ENCODE results near the gene TLR6.

The TLR6 gene, protein sequence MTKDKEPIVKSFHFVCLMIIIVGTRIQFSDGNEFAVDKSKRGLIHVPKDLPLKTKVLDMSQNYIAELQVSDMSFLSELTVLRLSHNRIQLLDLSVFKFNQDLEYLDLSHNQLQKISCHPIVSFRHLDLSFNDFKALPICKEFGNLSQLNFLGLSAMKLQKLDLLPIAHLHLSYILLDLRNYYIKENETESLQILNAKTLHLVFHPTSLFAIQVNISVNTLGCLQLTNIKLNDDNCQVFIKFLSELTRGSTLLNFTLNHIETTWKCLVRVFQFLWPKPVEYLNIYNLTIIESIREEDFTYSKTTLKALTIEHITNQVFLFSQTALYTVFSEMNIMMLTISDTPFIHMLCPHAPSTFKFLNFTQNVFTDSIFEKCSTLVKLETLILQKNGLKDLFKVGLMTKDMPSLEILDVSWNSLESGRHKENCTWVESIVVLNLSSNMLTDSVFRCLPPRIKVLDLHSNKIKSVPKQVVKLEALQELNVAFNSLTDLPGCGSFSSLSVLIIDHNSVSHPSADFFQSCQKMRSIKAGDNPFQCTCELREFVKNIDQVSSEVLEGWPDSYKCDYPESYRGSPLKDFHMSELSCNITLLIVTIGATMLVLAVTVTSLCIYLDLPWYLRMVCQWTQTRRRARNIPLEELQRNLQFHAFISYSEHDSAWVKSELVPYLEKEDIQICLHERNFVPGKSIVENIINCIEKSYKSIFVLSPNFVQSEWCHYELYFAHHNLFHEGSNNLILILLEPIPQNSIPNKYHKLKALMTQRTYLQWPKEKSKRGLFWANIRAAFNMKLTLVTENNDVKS

DNA sequence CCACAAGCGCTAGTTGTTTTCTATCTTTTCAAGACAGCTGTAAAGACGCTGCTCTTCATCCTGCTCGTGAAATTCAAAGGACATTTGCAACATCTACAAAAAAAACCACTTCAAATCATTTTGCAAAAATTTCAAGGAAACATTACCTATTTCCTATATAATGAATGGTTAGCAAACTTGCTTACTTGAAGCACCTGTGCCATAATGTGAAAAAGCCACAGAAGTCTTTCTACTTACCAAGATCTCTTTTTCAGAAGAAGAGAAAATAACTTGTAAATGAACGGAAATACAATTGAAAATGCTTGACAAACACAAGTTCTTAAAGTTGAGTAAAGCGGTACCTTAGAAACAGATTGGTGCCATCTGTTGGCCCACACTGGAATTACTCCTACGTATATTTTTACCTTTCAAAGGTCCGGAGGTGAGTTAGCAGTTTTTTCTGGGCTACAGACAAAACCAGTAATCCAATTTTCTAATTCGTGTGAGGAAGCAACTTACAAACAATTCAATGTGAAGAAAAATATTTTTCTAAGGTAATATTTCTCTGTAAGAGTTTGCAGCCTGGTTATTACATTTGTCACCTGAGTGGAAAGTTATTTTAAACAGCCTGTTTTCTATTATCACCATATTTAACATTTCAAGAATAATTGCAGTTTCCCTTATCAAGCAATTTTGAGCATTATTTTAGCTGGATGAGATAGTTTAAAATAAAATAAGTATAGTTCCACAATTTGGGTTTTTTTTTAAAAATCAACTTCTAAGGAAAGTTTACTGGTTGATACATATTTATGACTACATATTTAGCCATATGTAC, at the start of gene TLR6:
TLR6 (minus strand) TSS at position 294 of the 814 bp plus-strand sequence. CDS start 27,344 bp downstream, outside the sequence.
- peak; percentile 70 for DNase-seq (ENCODE audit: low read depth, low spot score)

DNA sequence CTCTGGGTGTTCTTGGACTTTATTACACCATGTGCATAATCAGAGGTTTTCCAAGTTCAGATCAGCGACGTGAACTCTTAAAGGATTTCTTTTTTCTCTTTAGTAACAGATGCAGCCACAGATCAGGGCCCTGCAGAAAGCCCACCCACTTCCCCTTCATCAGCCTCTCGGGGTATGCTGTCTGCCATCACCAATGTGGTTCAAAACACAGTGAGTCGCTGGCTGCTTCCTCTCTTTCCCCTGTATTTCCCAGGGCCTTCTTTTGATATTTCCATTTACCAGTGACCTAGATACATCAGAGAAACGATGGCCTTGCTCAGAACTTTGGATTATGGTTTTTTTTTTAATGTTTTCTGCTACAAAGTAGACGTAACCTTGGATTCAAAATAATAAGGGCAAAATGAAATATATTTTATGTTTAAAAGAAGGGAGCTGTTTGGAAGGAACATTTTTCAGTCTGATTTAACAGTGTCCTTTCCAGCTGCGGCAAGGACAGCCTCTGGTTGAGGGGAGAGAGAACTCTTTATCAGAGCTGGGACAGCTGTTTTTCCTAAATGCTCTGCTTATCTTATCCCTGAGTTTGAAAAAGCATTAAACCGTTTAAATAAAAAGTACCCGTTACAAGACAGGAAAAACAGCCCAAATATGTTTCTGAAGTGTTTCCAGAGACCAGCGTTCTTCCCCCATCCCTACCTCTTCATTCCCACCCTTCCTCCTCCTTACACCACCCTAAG, 49.2 kb upstream of the TLR6 start:
- no peak for DNase-seq (ENCODE audit: low read depth, low spot score)

DNA sequence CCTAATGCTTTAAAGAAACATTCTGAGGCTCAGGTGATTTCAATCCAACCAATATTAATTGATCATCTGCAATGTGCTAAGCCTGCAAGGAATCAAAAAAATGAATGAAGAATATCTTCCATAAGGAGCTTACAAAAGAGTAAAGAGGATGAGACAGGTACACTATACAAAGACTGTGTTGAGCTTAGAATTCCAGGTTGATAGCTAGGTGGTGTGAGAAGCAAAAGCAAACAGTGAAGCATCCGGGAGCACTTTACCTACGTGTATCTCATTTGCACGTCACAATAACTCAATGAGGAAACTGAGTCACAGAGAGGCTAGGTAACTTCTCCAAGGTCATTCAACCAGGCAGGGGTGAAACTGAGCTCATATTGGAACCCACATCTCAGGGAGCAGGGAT, 48.1 kb upstream of the TLR6 start:
- DNase-seq (ENCODE audit: low read depth, low spot score) = no peak

DNA sequence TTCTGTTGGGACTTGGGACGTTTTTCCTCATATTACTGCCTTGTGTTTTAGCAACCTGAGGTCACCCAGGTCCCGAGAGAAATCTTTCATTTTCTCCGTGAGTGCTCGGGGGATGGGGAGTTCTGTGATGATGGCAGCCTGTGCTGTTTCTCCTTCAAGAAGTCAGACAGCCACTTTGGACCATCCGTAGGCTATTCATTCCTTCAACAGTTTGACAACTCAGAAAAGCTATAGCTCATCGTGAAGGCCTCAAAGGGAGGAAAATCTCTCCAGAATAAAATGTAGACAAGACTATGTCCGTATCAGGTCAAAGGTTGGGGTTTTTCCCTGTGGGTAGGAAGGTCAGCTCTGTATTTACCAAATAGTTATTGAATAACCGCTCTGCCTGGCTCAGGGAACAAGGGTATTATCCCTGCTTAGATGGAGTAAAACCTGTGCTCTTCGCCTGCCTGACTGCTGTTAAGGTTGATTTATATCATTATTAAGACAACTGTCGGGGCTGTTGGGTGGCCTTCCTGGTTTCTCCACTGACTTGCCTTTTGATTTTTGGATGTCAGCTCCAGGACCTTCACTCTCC, 47.6 kb upstream of the TLR6 start:
- DNase-seq (ENCODE audit: low read depth, low spot score) = no peak

DNA sequence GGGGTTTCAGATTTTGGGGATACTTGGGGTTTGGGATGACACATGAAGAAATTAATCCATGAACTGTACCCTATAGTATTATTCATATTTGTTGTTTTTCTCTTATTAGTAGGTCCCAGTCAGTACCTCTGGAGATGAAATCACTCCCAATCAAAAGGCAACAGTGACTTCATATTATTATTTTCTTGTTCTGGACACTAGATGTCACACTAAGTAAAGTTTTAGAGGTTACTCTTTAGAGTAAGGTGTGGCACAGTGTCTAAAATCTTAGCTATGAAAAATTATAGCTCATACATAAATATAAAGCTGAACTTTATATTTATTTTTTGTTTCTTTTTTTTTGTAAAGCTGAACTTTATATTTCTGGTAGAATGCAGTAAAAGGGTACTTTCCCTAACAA, 46.1 kb upstream of the TLR6 start:
- DNase-seq (ENCODE audit: low read depth, low spot score) = no peak

DNA sequence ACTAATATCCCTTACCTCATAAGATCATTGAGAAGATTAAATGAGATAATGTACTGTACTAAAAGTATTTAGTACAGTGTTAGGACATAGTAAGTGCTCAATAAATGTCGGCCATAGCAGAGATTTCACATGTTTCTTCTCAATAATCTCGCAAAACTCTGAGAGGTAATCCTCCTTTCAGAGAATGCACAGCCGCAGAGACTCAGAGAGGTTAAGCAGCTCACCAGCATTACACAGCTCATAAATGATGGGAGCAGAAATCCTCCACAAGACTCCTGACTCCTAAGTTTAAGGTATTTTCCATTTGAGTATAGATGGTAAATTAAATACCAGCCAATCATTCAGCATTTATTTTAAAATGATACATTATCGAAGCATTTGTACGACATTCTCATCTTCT, 45.6 kb upstream of the TLR6 start:
- no peak for DNase-seq (ENCODE audit: low read depth, low spot score)

DNA sequence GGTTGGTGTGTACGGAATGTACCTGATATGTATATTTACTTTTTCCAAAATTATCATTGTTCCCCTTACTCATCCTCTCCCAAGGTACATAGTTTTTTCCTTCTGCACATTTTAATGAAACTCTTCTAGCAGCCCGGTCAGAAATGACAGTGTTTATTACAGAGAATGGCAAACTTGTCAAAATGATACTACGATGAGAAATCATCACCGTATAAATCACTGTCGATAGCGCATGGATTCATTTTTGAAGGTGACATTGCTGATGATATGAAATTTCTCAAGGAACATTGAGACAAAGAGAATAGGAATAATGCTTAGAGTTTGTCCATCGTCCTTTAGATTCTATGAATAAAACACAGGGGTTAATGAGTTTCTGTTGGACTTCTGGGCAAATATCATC, 41.6 kb upstream of the TLR6 start:
- no peak for DNase-seq (ENCODE audit: low read depth, low spot score)

DNA sequence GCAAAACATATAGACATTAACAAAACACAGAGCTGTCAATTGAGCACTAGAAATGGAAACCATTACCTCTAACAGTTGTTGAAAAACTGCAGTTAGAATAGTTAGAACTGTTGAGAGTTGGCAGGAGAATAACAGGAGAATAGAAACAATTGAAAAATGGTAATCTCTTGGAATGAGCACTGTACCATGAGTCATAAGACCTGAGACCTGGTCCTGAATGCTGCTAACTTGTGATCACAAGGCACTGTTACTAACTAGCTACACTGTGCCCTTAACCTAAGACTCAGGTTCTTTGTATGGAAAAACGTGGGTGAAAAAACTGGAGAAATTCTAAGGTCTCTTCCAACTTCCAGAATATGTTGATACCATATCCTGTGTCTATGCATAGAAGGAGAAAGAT, 40.3 kb upstream of the TLR6 start:
- no peak for DNase-seq (ENCODE audit: low read depth, low spot score)

DNA sequence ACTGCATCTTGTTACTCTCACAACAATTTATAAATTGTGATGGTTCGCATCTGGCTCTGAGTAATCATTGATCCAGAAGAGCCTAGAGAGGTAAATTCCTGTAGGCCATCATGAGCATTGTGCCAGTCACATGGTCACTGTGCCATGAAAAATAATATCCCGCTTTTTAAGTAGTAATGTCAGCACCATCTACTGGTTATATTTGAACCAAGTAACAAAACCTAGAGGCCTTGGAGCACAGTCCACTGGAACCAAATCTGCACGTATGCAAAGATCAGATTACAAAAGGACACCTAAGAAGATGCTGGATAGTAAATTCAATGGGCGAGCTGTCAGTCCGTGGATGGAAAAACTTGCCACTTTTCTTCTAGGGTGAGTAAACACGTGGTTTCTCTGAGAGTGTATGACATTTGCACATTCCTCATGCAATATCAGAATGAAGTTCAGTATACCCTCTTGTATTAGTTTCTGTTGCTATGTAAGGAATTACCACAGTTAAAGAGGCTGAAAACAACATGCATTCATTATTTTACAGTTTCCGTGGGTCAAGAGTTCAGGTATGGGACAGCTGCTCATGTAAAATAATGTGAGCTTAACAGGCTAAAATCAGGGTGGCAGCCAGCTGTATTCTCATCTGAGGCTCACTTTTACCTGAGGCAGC, 37.8 kb upstream of the TLR6 start:
- no peak for DNase-seq (ENCODE audit: low read depth, low spot score)

DNA sequence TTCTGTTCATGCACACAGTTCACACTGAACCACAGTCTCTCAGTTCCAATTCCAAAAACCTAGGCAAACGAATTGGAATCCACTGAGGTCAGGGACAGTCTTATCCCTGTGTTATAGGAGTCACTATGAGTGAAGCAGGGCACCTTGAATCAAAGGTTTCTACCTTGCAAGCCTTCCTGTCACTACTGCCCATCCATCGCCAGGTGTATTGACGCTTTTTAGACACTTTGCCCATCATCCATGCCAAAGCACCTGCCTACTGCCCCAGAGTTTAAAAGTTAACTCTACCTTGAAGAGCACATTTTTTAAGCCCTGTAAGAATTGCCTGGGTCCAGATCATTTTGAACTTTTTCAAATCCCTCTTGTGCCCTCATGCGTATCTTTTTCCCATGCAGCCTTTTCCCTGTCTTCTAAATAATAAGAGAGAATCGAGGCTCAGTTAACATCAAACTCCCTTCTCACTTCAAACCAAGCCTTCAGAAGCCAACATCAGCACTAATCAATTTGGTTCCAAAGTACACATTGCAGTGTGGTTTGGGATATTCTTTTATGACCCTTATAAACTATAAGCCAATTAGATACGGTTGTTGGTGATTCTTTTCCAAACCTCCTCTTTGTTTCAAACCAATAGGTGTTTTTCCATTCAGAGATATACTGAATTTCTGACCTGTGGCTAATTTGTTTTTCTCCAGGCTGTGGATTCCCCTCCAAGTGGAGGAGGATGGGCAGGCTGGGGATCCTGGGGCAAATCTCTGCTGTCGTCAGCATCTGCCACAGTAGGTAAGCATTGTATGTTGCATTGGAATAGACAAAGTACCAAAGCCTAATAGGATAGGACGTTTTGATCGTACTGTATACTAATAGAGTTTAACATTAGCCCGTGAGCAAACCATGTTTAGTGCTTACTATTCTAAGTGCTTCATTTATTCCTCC, 34.7 kb upstream of the TLR6 start:
- no peak for DNase-seq (ENCODE audit: low read depth, low spot score)

DNA sequence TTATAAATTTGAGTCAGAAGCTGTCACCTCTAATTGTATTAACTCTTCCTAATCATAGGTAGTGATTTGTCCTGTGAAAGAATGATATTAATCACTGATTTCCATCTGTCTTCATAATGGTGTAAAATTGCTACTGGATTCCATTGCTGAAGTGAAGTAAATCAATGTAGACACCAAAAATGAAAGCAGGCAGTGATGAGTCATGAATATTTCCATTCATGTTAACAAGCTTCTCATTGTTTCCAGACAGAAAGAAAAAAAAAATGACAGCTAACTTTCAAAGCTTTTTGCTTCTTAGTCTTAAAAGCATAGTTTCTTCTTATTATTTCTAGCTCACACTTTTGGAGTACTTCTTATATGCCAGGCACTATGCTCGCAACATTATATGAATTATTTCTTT, 32.5 kb upstream of the TLR6 start:
- no peak for DNase-seq (ENCODE audit: low read depth, low spot score)

DNA sequence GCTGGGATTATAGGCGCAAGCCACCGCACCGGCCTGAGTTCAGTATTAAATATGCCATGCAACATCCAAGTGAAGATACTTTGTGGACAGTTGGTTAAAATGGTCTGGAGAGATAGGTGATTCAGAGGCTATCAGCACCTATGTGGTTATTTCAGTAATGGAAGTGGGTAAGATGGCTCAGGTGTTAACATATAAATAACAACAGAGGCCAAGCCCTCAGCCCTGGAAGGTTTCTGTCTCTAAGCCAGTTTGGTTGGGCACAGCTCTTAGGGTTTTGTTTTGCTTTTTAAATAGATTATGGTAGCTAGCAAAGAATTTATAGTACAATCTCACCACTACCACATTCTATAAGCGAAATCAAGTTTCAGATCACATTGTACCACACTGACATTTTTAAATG, 27.6 kb upstream of the TLR6 start:
- DNase-seq (ENCODE audit: low read depth, low spot score) = no peak

DNA sequence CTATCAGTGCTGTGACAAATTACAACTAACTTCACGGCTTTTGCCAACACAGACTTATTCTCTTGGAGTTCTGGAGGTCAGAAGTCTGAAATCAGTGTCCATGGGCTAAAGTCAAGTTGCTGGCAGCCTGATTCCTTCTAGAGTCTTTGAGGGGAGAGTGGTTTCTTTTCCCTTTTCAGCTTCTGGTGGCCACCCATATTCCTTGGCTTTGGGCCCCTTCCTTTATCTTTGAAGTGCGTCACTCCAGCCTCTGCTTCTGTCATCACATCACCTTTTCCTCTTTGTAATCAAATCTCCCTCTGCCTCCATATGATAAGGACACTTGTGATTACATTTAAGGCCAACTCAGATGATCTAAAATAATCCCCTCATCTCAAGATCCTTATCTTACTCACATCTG, 20.0 kb upstream of the TLR6 start:
- no peak for DNase-seq (ENCODE audit: low read depth, low spot score)

DNA sequence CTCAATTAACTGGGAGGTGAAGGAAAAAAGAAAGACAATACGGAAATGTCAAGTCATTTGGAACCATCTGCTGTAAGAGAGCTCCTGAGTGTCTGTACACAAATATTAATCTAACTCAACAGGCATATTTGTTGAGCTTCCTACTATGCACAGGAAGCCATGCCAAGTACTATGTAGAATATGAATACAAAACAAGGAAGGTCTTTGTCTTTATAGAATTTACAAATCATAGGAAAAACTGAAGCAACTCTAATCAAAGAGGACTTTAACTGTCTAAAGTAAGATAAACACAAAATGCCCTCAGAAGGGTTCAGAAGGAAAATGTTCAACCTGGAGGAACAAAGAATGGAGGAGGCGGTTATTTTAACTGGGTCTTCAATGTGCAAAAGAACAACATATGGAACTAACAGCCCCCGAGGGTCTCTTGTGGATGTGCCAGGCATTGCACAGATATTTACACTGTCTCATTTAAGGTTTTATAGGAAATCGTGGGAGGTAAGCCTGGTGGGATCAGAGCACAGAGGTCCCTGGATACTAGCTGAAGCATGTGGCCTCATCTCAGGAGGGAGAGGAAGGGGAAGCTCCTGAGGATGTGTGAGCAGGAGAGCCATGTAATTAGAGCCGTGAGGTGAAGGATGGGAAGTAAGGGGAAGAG, 16.8 kb upstream of the TLR6 start:
- DNase-seq (ENCODE audit: low read depth, low spot score) = no peak

DNA sequence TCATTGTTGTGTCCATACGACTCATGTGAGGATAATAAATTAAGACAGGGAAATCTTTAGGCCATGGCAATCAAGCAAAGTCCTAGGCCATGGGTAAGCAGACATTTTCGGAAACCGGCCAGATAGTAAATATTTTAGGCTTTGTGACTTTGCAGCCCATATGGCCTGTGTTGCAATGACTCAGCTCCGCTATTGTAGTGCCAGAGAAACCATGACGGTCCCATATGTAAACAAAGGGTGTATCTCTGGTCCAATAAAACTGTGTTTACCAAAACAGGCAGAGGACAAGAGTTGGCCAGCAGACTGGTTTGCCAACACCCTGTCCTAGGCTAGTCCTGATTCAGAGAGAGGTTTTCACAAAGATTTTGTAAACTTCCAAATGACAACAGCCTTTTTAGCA, 16.0 kb upstream of the TLR6 start:
- peak; percentile 25 for DNase-seq (ENCODE audit: low read depth, low spot score)

DNA sequence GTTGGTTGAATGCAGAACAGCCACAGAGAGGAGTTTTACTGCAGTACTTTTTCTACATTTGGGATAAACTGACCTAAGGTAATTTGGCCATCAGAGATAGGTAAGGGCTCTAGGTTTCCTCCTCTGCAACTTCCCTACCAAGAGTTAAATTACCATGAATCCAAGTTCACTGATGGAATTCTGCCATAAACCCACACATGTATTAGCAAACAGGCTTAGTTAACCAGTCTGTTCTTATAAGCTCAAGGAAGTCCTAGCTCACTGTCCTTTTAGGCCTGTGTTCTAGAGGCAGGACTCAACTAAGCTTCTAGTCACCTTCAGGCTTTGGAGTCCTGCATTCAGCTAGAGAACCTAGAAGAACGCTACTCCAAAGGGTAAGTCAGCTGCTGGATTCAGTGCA, 15.0 kb upstream of the TLR6 start:
- no peak for DNase-seq (ENCODE audit: low read depth, low spot score)

DNA sequence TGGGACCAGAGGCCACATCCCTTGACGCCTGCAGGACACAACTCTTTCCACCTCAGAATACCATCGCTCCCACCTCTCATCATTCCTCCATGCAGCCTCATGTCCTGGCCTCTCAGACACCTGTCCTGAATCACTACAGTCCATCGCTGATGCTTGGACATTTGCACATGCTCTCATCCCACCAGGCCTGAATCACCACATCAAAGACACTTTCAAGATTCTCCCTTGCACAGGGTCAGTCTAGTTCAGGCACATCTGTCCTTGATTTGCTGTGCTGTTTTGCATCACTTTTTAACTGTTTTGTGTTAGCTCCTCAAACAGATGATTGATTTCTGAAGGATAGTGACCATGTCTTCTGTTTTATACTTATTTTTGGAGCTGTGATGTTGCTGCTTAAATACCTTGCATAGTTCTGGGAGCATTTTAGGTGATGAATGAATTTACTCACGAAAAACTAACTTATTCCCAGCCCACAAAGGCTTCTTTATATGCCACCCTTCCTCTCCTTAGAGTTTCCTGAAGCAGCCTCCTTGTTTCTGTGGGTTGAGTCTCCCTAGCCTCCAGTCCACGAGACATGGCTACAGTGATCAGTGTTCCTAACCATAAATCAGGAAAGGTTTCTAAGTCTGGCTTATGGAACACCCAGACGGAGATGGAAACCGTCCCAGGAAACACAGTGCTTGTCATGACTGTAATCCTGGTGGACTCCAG, 13.6 kb upstream of the TLR6 start:
- no peak for DNase-seq (ENCODE audit: low read depth, low spot score)

DNA sequence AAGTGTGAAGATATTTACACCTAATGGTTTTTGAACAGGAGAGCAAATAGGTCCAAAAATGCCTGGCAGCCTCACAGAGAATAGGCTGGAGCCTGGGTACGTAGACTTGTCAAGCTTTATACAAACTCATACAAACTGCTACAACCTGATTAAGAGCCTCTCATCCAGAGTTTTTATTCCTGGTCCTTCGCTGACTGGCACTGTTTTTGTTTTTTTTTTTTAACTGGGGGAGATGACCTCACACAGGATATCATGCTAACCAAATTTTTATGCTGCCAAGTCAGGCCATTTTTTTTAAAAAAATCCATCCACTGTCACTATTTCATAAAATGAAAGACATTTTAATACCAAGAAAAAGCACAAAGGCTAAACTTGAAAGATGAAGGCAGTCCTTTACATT, 12.9 kb upstream of the TLR6 start:
- DNase-seq (ENCODE audit: low read depth, low spot score) = no peak
